Mesenchymal stem cell (in vitro differentiated cells and primary cell): Measurements from ENCODE around the gene MMP2.

ENCODE experiments used
- DNase-seq: peaks from one replicate; pipeline ENCODE4 v3.0.0-alpha.2; 2013
- H2AFZ ChIP-seq: one replicate; pipeline ENCODE4 v1.6.1; 2013; ENCODE audit warnings: low read depth, mild to moderate bottlenecking, control low read depth, inconsistent platforms, low read length, moderate library complexity
- H2AK5ac ChIP-seq: 2 replicates; pipeline ENCODE4 v1.6.1; 2013; ENCODE audit warnings: low read length, moderate library complexity, mild to moderate bottlenecking, inconsistent platforms; ENCODE audit not compliant: severe bottlenecking
- H2BK120ac ChIP-seq: one replicate; pipeline ENCODE4 v1.6.1; 2013; ENCODE audit warnings: low read depth, mild to moderate bottlenecking, inconsistent platforms, low read length, moderate library complexity
- H2BK12ac ChIP-seq, 2 experiments: one replicate each; pipeline ENCODE4 v1.6.1; 2013; ENCODE audit warnings: inconsistent platforms in 2 of 2, low read length in 2 of 2, mild to moderate bottlenecking in 2 of 2, moderate library complexity in 2 of 2, control low read depth in 1 of 2
- H2BK15ac ChIP-seq: one replicate; pipeline ENCODE4 v1.6.1; 2013; ENCODE audit warnings: mild to moderate bottlenecking, low read depth, inconsistent platforms; ENCODE audit not compliant: poor library complexity, severe bottlenecking
- H2BK5ac ChIP-seq: 2 replicates; pipeline ENCODE4 v1.6.1; 2013; ENCODE audit warnings: low read depth, mild to moderate bottlenecking, low read length, control low read depth, inconsistent platforms; ENCODE audit not compliant: poor library complexity, severe bottlenecking
- H3K14ac ChIP-seq, 2 experiments: one replicate each; pipeline ENCODE4 v1.6.1; 2013; ENCODE audit warnings: inconsistent platforms in 2 of 2, low read length in 2 of 2, control low read depth in 1 of 2, mild to moderate bottlenecking in 1 of 2, moderate library complexity in 1 of 2
- H3K18ac ChIP-seq, 2 experiments: one replicate each; pipeline ENCODE4 v1.6.1; 2013; ENCODE audit warnings: inconsistent platforms in 2 of 2, low read length in 2 of 2, control low read depth in 1 of 2, low read depth in 1 of 2, mild to moderate bottlenecking in 1 of 2
- H3K23ac ChIP-seq, 2 experiments: one replicate each; pipeline ENCODE4 v1.6.1; 2013; ENCODE audit warnings: inconsistent platforms in 2 of 2, low read length in 2 of 2, mild to moderate bottlenecking in 2 of 2, moderate library complexity in 2 of 2, control low read depth in 1 of 2
- H3K27ac ChIP-seq: 2 replicates; pipeline ENCODE4 v1.5.1; 2013; ENCODE audit warnings: mild to moderate bottlenecking, moderate library complexity, low read length, control low read depth, inconsistent platforms; ENCODE audit not compliant: poor library complexity, severe bottlenecking
- H3K27me3 ChIP-seq, 2 experiments: 2 replicates each; pipeline versions ENCODE4 v1.6.1 to v1.7.0; 2013; ENCODE audit warnings: low read length in 2 of 2, mild to moderate bottlenecking in 2 of 2, moderate library complexity in 2 of 2, control low read depth in 1 of 2, inconsistent platforms in 1 of 2; ENCODE audit not compliant: control insufficient read depth in 1 of 2, insufficient read depth in 1 of 2
- H3K36me3 ChIP-seq, 2 experiments: 2 replicates each; pipeline versions ENCODE4 v1.6.1 to v1.7.0; 2013; ENCODE audit warnings: low read length in 2 of 2, control low read depth in 1 of 2, inconsistent platforms in 1 of 2, low read depth in 1 of 2, mild to moderate bottlenecking in 1 of 2; ENCODE audit not compliant: insufficient read depth in 2 of 2, control insufficient read depth in 1 of 2
- H3K4ac ChIP-seq, 2 experiments: one replicate each; pipeline ENCODE4 v1.6.1; 2013; ENCODE audit warnings: inconsistent platforms in 2 of 2, low read length in 2 of 2, mild to moderate bottlenecking in 2 of 2, moderate library complexity in 2 of 2, control low read depth in 1 of 2, low read depth in 1 of 2
- H3K4me1 ChIP-seq: 2 replicates; pipeline ENCODE4 v1.6.1; 2013; ENCODE audit warnings: low read depth, low read length, control low read depth; ENCODE audit not compliant: control insufficient read depth, insufficient read depth
- H3K4me2 ChIP-seq: 2 replicates; pipeline ENCODE4 v1.6.1; 2013; ENCODE audit warnings: low read length, mild to moderate bottlenecking, inconsistent platforms; ENCODE audit not compliant: poor library complexity, severe bottlenecking
- H3K4me3 ChIP-seq, 2 experiments: 2 replicates each; pipeline versions ENCODE4 v1.5.1 to v1.7.0; 2013; ENCODE audit warnings: low read length in 2 of 2, mild to moderate bottlenecking in 2 of 2, control low read depth in 1 of 2, low read depth in 1 of 2; ENCODE audit not compliant: insufficient read depth in 1 of 2
- H3K79me1 ChIP-seq: replicated peaks from 2 replicates; pipeline ENCODE4 v1.6.1; 2013; ENCODE audit warnings: mild to moderate bottlenecking, control low read depth, low read length, inconsistent platforms; ENCODE audit not compliant: poor library complexity, severe bottlenecking
- H3K9ac ChIP-seq: 2 replicates; pipeline ENCODE4 v1.7.0; 2013; ENCODE audit warnings: mild to moderate bottlenecking, low read length, moderate library complexity
- H3K9me3 ChIP-seq: 2 replicates; pipeline ENCODE4 v1.7.0; 2013; ENCODE audit warnings: mild to moderate bottlenecking, low read length; ENCODE audit not compliant: control insufficient read depth
- H4K8ac ChIP-seq: one replicate; pipeline ENCODE4 v1.6.1; 2013; ENCODE audit warnings: inconsistent platforms, mild to moderate bottlenecking, low read length, moderate library complexity
- H4K91ac ChIP-seq: one replicate; pipeline ENCODE4 v1.6.1; 2013; ENCODE audit warnings: mild to moderate bottlenecking, low read length, inconsistent platforms
- WGBS: methylation state at CpG from one replicate; pipeline ENCODE4 v1.1.7; 2013; ENCODE audit warnings: mixed read lengths; 5-methylcytosine and 5-hydroxymethylcytosine counted together

MMP2 gene

GRCh38 chr16:55506708-55507107 is 27.7 kb downstream of the MMP2 start:
- DNase-seq: no peak
- Histone ChIP-seq H4K91ac (no peak overlapping the region), H3K4ac (no peak overlapping the region), H3K18ac (no peak overlapping the region), H3K27me3 (no peaks in the 10 kb centered on the region), H3K4me3 (no peak overlapping the region), H3K4me1 (peaks cover 23% of the 10 kb centered on the region), H3K4me2 (no peak overlapping the region), H2BK12ac (no peak overlapping the region), H4K8ac (no peak overlapping the region), H2BK15ac (no peak overlapping the region), H3K9me3 (no peaks in the 10 kb centered on the region), H3K9ac (peak overlapping the region; percentile 4), H3K79me1 (no peaks in the 10 kb centered on the region), H3K36me3 (peaks cover 29 to 89% of the 10 kb centered on the region in 2 experiments), H3K27ac (no peak overlapping the region), H2AK5ac (no peak overlapping the region), H2BK5ac (no peak overlapping the region), H3K23ac (no peak overlapping the region), H3K14ac (no peak overlapping the region), H2BK120ac (no peak overlapping the region), H2AFZ (no peak overlapping the region)
- 65% methylated on average over 4 of the region's 4 CpGs for WGBS

GRCh38 chr16:55508271-55508921 is 29.4 kb downstream of the MMP2 start:
- no peak for DNase-seq
- peak overlapping the region; percentile 66 for H3K9ac ChIP-seq
- H3K14ac ChIP-seq: no peak overlapping the region
- no peak overlapping the region for H3K23ac ChIP-seq
- no peak overlapping the region for H2BK15ac ChIP-seq
- H3K4ac ChIP-seq: no peak overlapping the region
- H3K4me3 ChIP-seq: peak overlapping the region; percentile 55 to 70
- peaks cover 13% of the 10 kb centered on the region for H3K4me1 ChIP-seq
- H3K27me3 ChIP-seq: no peaks in the 10 kb centered on the region
- H2BK120ac ChIP-seq: no peak overlapping the region
- no peak overlapping the region for H3K18ac ChIP-seq
- peaks cover 9% of the 10 kb centered on the region for H3K9me3 ChIP-seq
- H2BK5ac ChIP-seq: no peak overlapping the region
- H3K27ac ChIP-seq: no peak overlapping the region
- no peak overlapping the region for H2AFZ ChIP-seq
- H4K91ac ChIP-seq: no peak overlapping the region
- WGBS: 65% methylated on average over 8 of the region's 9 CpGs
- no peaks in the 10 kb centered on the region for H3K79me1 ChIP-seq
- no peak overlapping the region for H4K8ac ChIP-seq
- H2AK5ac ChIP-seq: no peak overlapping the region
- peak overlapping the region; percentile 79 for H3K4me2 ChIP-seq
- no peak overlapping the region for H2BK12ac ChIP-seq
- H3K36me3 ChIP-seq: peaks cover 29 to 89% of the 10 kb centered on the region in 2 experiments

- peak within 1 kb of the TSS; percentile 79 for H2AFZ ChIP-seq
- peak within 1 kb of the TSS; percentile 82 for H4K8ac ChIP-seq
Measured at GRCh38 chr16:55508941-55509931, 30.2 kb downstream of the MMP2 start, which contains the start of gene LPCAT2. LPCAT2 (plus strand) TSS chr16:55509072; CDS start chr16:55509182, 110 bp downstream.

More at GRCh38 chr16:55508941-55509931, 30.2 kb downstream of the MMP2 start, which contains the start of gene LPCAT2:
- H3K9me3 ChIP-seq: peaks cover 9% of the 10 kb centered on the region
- H2AK5ac ChIP-seq: no peak within 1 kb of the TSS
- peak within 1 kb of the TSS; percentile 77 for H4K91ac ChIP-seq
- 3% methylated on average over 61 of the region's 61 CpGs for WGBS
- peak within 1 kb of the TSS; percentile 23 to 79 for H3K18ac ChIP-seq
- H3K4me3 ChIP-seq: peak within 1 kb of the TSS; percentile 55 to 70
- peak within 1 kb of the TSS; percentile 81 for H2BK120ac ChIP-seq
- peak within 1 kb of the TSS in 1 of 2 experiments; percentile 43 for H2BK12ac ChIP-seq
- peak within 1 kb of the TSS in 1 of 2 experiments; percentile 86 for H3K23ac ChIP-seq
- peak within 1 kb of the TSS; percentile 66 for H3K9ac ChIP-seq
- H3K4ac ChIP-seq: peak within 1 kb of the TSS in 1 of 2 experiments; percentile 40
- H3K36me3 ChIP-seq: peaks cover 26 to 89% of the 10 kb centered on the region in 2 experiments
- no peak within 1 kb of the TSS for H3K27ac ChIP-seq
- H3K4me2 ChIP-seq: peak within 1 kb of the TSS; percentile 79
- peak within 1 kb of the TSS; percentile 75 for H2BK15ac ChIP-seq
- H3K79me1 ChIP-seq: no peaks in the 10 kb centered on the region
- peak; percentile 88 for DNase-seq
- H2BK5ac ChIP-seq: no peak within 1 kb of the TSS
- no peaks in the 10 kb centered on the region for H3K27me3 ChIP-seq
- H3K14ac ChIP-seq: peak within 1 kb of the TSS in 1 of 2 experiments; percentile 73
- peaks cover 8% of the 10 kb centered on the region for H3K4me1 ChIP-seq
